ENCODE data around the gene TMOD2. TPM values are rescaled to one million over a fixed set of nuclear protein-coding genes. Genes with fewer than 3 reads are reported as not detected.

The TMOD2 gene
- total RNA-seq, 2 experiments from 2014 or later = 5.6 to 6.9 TPM

GRCh38 chr15:51793521-51794305 lies 42.3 kb downstream of the TMOD2 start:
- ChIA-PET CTCF (interaction anchor here (0.6 to 0.8 kb wide), 2 partner anchors 10 to 165 kb away, joined by 3 read pairs; no protein-coding TSS in a partner anchor), POLR2A (no interaction called here)
- Mint-ChIP-seq H3K27me3 (no peaks in the 10 kb centered on the region), H3K36me3 (ENCODE audit: low read depth) (peaks cover 14% of the 10 kb centered on the region), H3K27ac (no peak overlapping the region), H3K4me3 (no peak overlapping the region), H3K4me1 (ENCODE audit: low read depth) (no peaks in the 10 kb centered on the region), H3K9me3 (no peaks in the 10 kb centered on the region)
- Histone ChIP-seq H3K9me3 (ENCODE audit: control insufficient read depth in 1 of 2, insufficient read depth in 1 of 2, low read length in 2 of 2) (no peaks in the 10 kb centered on the region), H3K27me3 (ENCODE audit: control insufficient read depth in 1 of 2, insufficient read depth in 2 of 2, low read length in 2 of 2) (no peaks in the 10 kb centered on the region), H3K27ac (ENCODE audit: low read depth in 1 of 2, low read length in 2 of 2) (no peak overlapping the region), H3K36me3 (ENCODE audit: insufficient read depth, low read length) (peaks cover 3% of the 10 kb centered on the region), H3K4me3 (ENCODE audit: low read length) (no peak overlapping the region), H3K4me1 (ENCODE audit: insufficient read depth, low read length) (no peaks in the 10 kb centered on the region)
- no peak for TF ChIP-seq CTCF (IDR thresholded peaks at IDR 0.05)
- ATAC-seq (ENCODE audit: poor library complexity) (no peak), DNase-seq (peak in 1 of 14 experiments; percentile 10)
- intact Hi-C loops (cut with DNase I, micrococcal nuclease) = no loop called here

DNA sequence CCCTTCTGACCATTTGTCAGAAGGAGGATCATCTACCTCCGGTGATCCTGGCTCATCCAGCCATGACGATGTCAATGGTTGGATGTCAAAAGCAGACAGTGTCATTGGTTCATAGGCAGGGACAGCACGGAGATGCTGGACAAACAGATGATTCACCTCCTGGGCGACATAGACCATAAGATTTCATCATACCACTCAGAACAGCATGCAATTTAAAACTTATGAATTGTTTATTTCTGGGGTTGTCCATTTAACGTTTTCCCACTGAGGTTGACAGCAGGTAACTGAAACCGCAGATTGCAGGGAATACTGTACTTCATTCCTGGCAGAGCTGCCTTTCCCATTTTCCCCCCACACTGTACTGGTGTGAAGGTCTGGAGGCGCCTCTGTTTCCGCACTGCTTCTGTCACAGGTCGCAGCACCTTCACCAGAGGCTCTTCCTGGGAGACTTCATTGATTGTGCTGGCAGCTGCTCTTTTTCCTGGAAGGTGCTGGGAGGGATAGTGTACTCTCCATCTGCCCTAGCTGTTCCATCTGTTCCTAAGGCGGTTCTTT lies 45.5 kb downstream of the TMOD2 start:
- H3K27ac Mint-ChIP-seq = no peak overlapping the region
- H3K4me3 ChIP-seq (ENCODE audit: low read length) = no peak overlapping the region

GRCh38 chr15:51798281-51798680 lies 46.9 kb downstream of the TMOD2 start:
- Mint-ChIP-seq H3K9me3 (no peaks in the 10 kb centered on the region), H3K27me3 (no peaks in the 10 kb centered on the region), H3K36me3 (ENCODE audit: low read depth) (peaks cover 42% of the 10 kb centered on the region), H3K27ac (no peak overlapping the region), H3K4me3 (no peak overlapping the region), H3K4me1 (ENCODE audit: low read depth) (no peaks in the 10 kb centered on the region)
- no peak for TF ChIP-seq CTCF (IDR thresholded peaks at IDR 0.05)
- Histone ChIP-seq H3K9me3 (ENCODE audit: control insufficient read depth in 1 of 2, insufficient read depth in 1 of 2, low read length in 2 of 2) (no peaks in the 10 kb centered on the region), H3K36me3 (ENCODE audit: insufficient read depth, low read length) (peaks cover 15% of the 10 kb centered on the region), H3K27ac (ENCODE audit: low read depth in 1 of 2, low read length in 2 of 2) (no peak overlapping the region), H3K27me3 (ENCODE audit: control insufficient read depth in 1 of 2, insufficient read depth in 2 of 2, low read length in 2 of 2) (no peaks in the 10 kb centered on the region), H3K4me3 (ENCODE audit: low read length) (no peak overlapping the region), H3K4me1 (ENCODE audit: insufficient read depth, low read length) (no peaks in the 10 kb centered on the region)
- ChIA-PET CTCF (no interaction called here), POLR2A (no interaction called here)
- no peak for DNase-seq
- no peak for ATAC-seq (ENCODE audit: poor library complexity)
- intact Hi-C loops (cut with DNase I, micrococcal nuclease) = no loop called here

More for the DNA sequence above, 45.5 kb downstream of the TMOD2 start:
- TF ChIP-seq CTCF (IDR thresholded peaks at IDR 0.05) = no peak
- no peaks in the 10 kb centered on the region for H3K27me3 Mint-ChIP-seq
- no peak for ATAC-seq (ENCODE audit: poor library complexity)
- intact Hi-C loops (cut with DNase I, micrococcal nuclease) = no loop called here
- Histone ChIP-seq H3K36me3 (ENCODE audit: insufficient read depth, low read length) (peaks cover 15% of the 10 kb centered on the region), H3K27me3 (ENCODE audit: control insufficient read depth in 1 of 2, insufficient read depth in 2 of 2, low read length in 2 of 2) (no peaks in the 10 kb centered on the region), H3K9me3 (ENCODE audit: control insufficient read depth in 1 of 2, insufficient read depth in 1 of 2, low read length in 2 of 2) (no peaks in the 10 kb centered on the region), H3K4me1 (ENCODE audit: insufficient read depth, low read length) (no peaks in the 10 kb centered on the region), H3K27ac (ENCODE audit: low read depth in 1 of 2, low read length in 2 of 2) (no peak overlapping the region)
- CTCF ChIA-PET = no interaction called here
- peaks cover 34% of the 10 kb centered on the region for H3K36me3 Mint-ChIP-seq (ENCODE audit: low read depth)
- DNase-seq = no peak
- no peak overlapping the region for H3K4me3 Mint-ChIP-seq
- no peaks in the 10 kb centered on the region for H3K9me3 Mint-ChIP-seq
- POLR2A ChIA-PET = no interaction called here
- H3K4me1 Mint-ChIP-seq (ENCODE audit: low read depth) = no peaks in the 10 kb centered on the region

All from CD4-positive, alpha-beta T cell (primary cell).